ENCODE results near the gene PSAPL1.

DNA sequence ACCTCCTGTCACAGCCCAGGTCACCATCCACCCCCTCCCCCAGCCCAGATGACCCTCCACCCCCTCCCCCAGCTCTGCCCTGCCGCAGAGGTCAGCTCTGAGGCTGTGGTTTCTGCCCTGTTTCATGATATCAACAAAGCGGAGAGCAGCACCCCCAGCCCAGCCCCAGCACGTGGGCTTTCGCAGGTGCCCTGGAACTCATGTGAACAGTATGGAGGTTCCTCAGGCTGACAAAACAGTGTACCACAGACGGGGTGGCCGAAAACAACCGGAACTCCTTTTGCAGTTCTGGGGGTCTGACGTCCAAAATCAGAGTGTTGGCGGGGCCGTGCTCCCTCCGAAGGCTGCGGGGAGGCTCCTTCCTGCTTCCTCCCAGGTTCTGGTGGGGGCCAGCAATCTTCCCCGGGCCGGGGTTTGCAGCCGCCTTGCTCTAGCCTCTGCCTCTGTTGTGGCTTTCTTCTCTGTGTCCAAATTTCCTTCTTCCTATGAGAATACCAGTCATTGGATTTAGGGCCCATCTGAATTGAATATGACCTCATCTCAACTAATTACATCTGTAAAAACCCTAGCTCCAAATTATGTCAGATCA is 7.9 kb upstream of the PSAPL1 start:
- TF ChIP-seq EZH2 (IDR thresholded peaks at IDR 0.05; ENCODE audit: insufficient read depth, poor library complexity, severe bottlenecking) = no peak
- no peak for TF ChIP-seq EZH2phosphoT487 (IDR thresholded peaks at IDR 0.05; ENCODE audit: insufficient read depth, low read depth)
